Activated CD4-positive, alpha-beta memory T cell treated with anti-CD3 and anti-CD28 coated beads, Interleukin-2, amount 10 ng/mL, durations not matched to agents 7 days and 5 days (primary cell): ENCODE measurements around the gene PRRT3. TPM values are rescaled to one million over a fixed set of nuclear protein-coding genes. Genes with fewer than 3 reads are reported as not detected.
"Not testable (repeated sequence)": the region's sequence is repeated elsewhere in the genome, so short reads cannot be mapped to it uniquely, and the experiment has no call there.

Experiments used
- CTCF ChIA-PET: fragments of 350-600 bp; sonication (Branson Sonifier 250); formaldehyde crosslinking; loops from one replicate; lab custom pipeline; 2021; ENCODE audit warnings: antibody characterized with exemption, inconsistent platforms; lab: Charles Lee
- POLR2A ChIA-PET: fragments of 350-600 bp; sonication (Branson Sonifier 250); formaldehyde crosslinking; loops from one replicate; lab custom pipeline; 2021; ENCODE audit warnings: antibody characterized with exemption; lab: Charles Lee
- DNase-seq: peaks from one replicate; pipeline ENCODE4 v3.0.0-alpha.2; 2020
- H3K27ac Mint-ChIP-seq: one replicate; pipeline ENCODE4 v1.8.0; 2021; ENCODE audit warnings: mild to moderate bottlenecking, mixed read lengths
- H3K27me3 Mint-ChIP-seq: one replicate; pipeline ENCODE4 v1.8.0; 2021; ENCODE audit warnings: mixed read lengths
- H3K36me3 Mint-ChIP-seq: one replicate; pipeline ENCODE4 v1.8.0; 2021; ENCODE audit warnings: low read depth, mixed read lengths
- H3K4me1 Mint-ChIP-seq: one replicate; pipeline ENCODE4 v1.8.0; 2021; ENCODE audit warnings: mixed read lengths
- H3K4me3 Mint-ChIP-seq: one replicate; pipeline ENCODE4 v1.8.0; 2021; ENCODE audit warnings: mild to moderate bottlenecking, mixed read lengths
- H3K9me3 Mint-ChIP-seq: one replicate; pipeline ENCODE4 v1.8.0; 2021; ENCODE audit warnings: mixed read lengths
- total RNA-seq, 2 experiments: library from RNA; stranded (reverse); gene quantifications; one replicate each; pipeline ENCODE4 v1.2.3, GENCODE V29; 2021

PRRT3 gene
- total RNA-seq, 2 experiments from 2014 or later: 5.4 to 6.1 TPM

DNA sequence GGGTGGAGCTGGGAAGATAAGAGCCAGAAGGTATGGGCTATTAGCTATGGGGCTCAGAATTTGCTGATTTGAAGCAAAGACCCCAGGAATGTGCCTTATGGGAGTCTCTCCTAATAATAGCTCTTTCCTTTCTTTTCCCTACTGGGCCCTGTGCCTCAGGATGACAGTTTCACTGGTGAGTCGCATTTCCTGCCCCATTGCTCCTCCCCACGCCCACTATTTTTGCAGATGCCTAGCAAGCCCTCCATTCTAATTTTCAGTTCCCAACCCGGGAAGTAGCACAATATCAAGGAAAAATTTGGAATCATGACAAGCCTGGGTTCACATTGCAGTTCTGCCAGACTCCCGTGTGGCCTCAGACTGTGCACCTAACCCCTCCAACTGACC lies 49.0 kb downstream of the PRRT3 start:
- peak overlapping the region; percentile 70 for H3K27ac Mint-ChIP-seq
- peaks cover 35% of the 10 kb centered on the region for H3K4me1 Mint-ChIP-seq
- no peaks in the 10 kb centered on the region for H3K9me3 Mint-ChIP-seq
- H3K27me3 Mint-ChIP-seq: peaks cover 2% of the 10 kb centered on the region
- no peaks in the 10 kb centered on the region for H3K36me3 Mint-ChIP-seq
- H3K4me3 Mint-ChIP-seq: peak overlapping the region; percentile 60
- ChIA-PET CTCF (interaction anchor here (1.1 to 1.9 kb wide), 2 partner anchors 12 to 30 kb away, joined by 4 to 10 read pairs; partner anchors contain the start of genes CRELD1 and JAGN1), POLR2A (interaction anchor here (1.2 to 7.0 kb wide), 4 partner anchors 10 to 30 kb away, joined by 3 to 54 read pairs (median 15); partner anchors contain the start of genes CRELD1 and JAGN1)
- no peak for DNase-seq

DNA sequence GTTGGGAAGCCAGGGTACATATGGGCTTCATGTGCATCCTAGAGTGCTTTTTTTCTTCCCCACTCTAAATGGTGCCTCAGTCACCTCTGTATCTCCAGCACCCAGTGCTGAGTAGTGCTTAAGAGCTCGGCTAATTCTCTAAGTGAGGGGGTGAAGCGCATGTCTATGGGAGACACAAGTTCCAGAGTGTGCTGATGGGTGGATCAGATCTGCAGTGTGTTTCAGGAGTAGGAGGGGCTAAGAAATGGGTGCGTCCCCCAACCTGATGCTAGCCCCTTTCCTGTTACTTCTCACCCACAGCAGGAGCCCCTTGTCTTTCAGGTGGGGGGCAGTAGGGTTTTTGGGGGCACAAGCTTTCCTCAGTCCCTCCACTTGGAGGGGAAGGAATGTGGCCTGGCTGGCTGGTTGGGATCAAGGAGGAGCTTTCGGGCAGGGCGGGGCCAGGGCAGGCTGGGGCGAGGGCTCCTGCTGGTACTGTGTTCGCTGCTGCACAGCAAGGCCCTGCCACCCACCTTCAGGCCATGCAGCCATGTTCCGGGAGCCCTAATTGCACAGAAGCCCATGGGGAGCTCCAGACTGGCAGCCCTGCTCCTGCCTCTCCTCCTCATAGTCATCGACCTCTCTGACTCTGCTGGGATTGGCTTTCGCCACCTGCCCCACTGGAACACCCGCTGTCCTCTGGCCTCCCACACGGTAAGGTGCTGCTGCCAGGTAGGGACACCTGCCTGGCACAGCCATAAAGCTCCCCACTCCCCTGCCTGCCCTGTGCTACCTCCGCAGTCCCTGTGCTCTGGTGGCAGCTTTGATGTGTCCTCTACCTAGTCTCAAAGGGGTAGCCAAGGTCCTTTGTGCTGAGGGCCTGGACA lies 49.6 kb downstream of the PRRT3 start, which contains the start of gene IL17RE:
IL17RE (plus strand) TSS at position 477 of the 866 bp plus-strand sequence; CDS start at position 562, 85 bp downstream.
- ChIA-PET CTCF (interaction anchor here (0.5 to 1.9 kb wide), 6 partner anchors 10 to 62 kb away, joined by 3 to 10 read pairs (median 5); partner anchors contain the start of genes CRELD1 and JAGN1), POLR2A (interaction anchor here (0.8 to 7.0 kb wide), 7 partner anchors 10 to 89 kb away, joined by 3 to 54 read pairs (median 3); partner anchors contain the start of genes CIDEC, CRELD1 and JAGN1)
- Mint-ChIP-seq H3K27me3 (peaks cover 2% of the 10 kb centered on the region), H3K9me3 (no peaks in the 10 kb centered on the region), H3K4me1 (peaks cover 35% of the 10 kb centered on the region), H3K36me3 (no peaks in the 10 kb centered on the region), H3K4me3 (peak within 1 kb of the TSS; percentile 60), H3K27ac (peak within 1 kb of the TSS; percentile 75)
- DNase-seq: no peak

- peaks cover 35% of the 10 kb centered on the region for H3K4me1 Mint-ChIP-seq
- H3K4me3 Mint-ChIP-seq: no peak overlapping the region
- CTCF ChIA-PET: interaction anchor here (0.5 to 1.9 kb wide), 7 partner anchors 11 to 118 kb away, joined by 3 to 10 read pairs (median 5); partner anchors contain the start of gene JAGN1
- peak; percentile 56 for DNase-seq
- no peaks in the 10 kb centered on the region for H3K9me3 Mint-ChIP-seq
- POLR2A ChIA-PET: interaction anchor here (1.0 to 7.0 kb wide), 6 partner anchors 11 to 44 kb away, joined by 3 to 54 read pairs (median 8); partner anchors contain the start of genes CIDEC, CRELD1 and JAGN1
- H3K27me3 Mint-ChIP-seq: peaks cover 2% of the 10 kb centered on the region
- H3K27ac Mint-ChIP-seq: peak overlapping the region; percentile 75
- no peaks in the 10 kb centered on the region for H3K36me3 Mint-ChIP-seq
Measured at GRCh38 chr3:9901967-9902366, 50.2 kb downstream of the PRRT3 start.

DNA sequence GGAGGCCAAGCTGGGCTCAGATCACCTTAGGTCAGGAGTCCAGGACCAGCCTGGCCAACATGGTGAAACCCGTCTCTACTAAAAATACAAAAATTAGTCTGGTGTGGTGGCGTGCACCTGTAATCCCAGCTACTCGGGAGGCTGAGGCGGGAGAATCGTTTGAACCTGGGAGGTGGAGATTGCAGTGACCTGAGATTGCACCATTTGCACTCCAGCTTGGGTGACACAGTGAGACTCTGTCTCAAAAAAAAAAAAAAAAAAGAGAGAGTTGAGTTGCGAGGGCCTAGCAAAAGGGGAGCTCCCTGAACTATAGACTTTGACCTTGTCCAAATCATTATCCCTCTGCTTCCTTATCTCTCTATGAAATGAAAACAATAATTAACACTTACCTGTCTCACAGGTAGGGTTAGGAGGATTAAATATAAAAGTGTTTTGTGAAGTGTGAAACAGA lies 51.2 kb downstream of the PRRT3 start:
- peaks cover 35% of the 10 kb centered on the region for H3K4me1 Mint-ChIP-seq
- POLR2A ChIA-PET: interaction anchor here (7.0 kb wide), 1 partner anchor 10 kb away, joined by 54 read pairs; the partner anchor contains the start of gene JAGN1
- H3K27ac Mint-ChIP-seq, H3K4me3 Mint-ChIP-seq, H3K36me3 Mint-ChIP-seq, H3K9me3 Mint-ChIP-seq, DNase-seq, H3K27me3 Mint-ChIP-seq: not testable (repeated sequence)
- CTCF ChIA-PET: interaction anchor here (1.2 to 1.5 kb wide), 2 partner anchors 32 to 104 kb away, joined by 4 to 5 read pairs; no protein-coding TSS in a partner anchor

DNA sequence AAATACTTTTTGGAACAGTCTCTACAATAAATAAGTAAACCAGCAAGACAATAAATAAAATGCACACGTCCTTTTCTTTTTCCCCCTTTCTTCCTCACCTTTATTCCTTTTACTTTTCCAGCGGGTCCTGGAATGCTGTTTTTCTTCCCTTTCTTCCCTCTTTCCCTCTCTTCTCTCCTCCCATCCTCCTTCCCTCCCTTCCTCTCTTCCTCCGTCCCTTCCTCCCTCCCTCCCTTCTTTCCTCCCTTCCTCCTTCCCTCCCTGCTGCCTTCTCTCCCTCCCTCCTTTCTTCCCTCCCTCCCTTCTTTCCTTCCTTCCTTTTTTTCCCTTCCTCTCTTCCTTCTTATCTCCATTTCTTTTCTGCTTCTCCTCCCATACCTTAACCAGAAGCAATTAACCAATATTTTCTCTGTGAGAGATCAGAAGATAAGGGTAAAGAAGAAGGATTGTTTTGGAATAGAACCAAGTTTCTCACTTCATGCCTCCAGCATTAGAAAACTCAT lies 52.9 kb downstream of the PRRT3 start:
- ChIA-PET CTCF (no interaction called here), POLR2A (interaction anchor here (7.0 kb wide), 1 partner anchor 9 kb away, joined by 54 read pairs; the partner anchor contains the start of gene JAGN1)
- no peak overlapping the region for H3K27ac Mint-ChIP-seq
- H3K27me3 Mint-ChIP-seq: no peaks in the 10 kb centered on the region
- peaks cover 6% of the 10 kb centered on the region for H3K36me3 Mint-ChIP-seq
- H3K9me3 Mint-ChIP-seq: no peaks in the 10 kb centered on the region
- DNase-seq: no peak
- no peak overlapping the region for H3K4me3 Mint-ChIP-seq
- peaks cover 41% of the 10 kb centered on the region for H3K4me1 Mint-ChIP-seq

DNA sequence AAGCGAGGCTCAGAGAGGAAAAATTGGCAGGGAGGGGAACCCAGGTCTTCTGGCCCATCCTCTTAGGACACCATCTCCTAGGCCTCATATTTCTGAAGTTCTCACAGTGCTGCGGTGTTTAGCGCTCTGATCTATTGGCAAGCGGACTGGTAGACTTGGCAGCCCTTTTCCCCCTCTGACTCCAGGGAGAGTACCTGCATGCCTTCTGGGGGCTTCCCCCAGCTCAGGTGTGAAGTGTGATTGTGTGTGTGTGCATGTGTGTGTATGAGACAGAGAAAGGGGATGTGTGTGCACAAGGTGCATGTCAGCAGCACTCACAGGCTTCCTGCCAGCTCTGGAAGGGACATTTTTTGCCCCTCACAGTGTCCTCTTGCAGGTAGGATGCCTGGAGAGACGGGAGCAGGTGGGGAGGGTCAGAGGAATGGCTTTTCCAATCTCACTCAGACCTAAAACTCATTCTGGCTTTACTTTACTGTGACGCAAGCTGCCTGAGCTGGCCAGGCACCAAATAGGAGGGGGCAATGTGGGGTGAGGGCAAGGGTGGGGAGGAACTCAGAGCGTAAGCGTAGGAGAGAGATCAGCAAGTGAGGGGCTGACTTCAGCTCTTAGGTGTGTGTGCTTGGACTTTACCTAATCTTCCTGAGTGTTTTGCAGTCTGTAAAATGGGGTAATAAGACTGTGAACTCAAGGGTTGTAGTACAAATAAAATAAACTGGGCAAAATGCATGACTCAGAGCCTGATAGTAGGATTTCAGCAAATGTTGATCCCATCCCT lies 53.6 kb downstream of the PRRT3 start:
- peaks cover 13% of the 10 kb centered on the region for H3K36me3 Mint-ChIP-seq
- no peaks in the 10 kb centered on the region for H3K9me3 Mint-ChIP-seq
- no peaks in the 10 kb centered on the region for H3K27me3 Mint-ChIP-seq
- no peak overlapping the region for H3K27ac Mint-ChIP-seq
- no peak for DNase-seq
- POLR2A ChIA-PET: no interaction called here
- peaks cover 43% of the 10 kb centered on the region for H3K4me1 Mint-ChIP-seq
- CTCF ChIA-PET: no interaction called here
- H3K4me3 Mint-ChIP-seq: no peak overlapping the region

- POLR2A ChIA-PET: no interaction called here
- no peak for DNase-seq
- H3K27ac Mint-ChIP-seq: no peak overlapping the region
- no peaks in the 10 kb centered on the region for H3K9me3 Mint-ChIP-seq
- peaks cover 40% of the 10 kb centered on the region for H3K4me1 Mint-ChIP-seq
- H3K27me3 Mint-ChIP-seq: no peaks in the 10 kb centered on the region
- CTCF ChIA-PET: no interaction called here
- H3K4me3 Mint-ChIP-seq: no peak overlapping the region
- H3K36me3 Mint-ChIP-seq: peaks cover 21% of the 10 kb centered on the region
Measured at GRCh38 chr3:9897408-9898372, 54.5 kb downstream of the PRRT3 start.

DNA sequence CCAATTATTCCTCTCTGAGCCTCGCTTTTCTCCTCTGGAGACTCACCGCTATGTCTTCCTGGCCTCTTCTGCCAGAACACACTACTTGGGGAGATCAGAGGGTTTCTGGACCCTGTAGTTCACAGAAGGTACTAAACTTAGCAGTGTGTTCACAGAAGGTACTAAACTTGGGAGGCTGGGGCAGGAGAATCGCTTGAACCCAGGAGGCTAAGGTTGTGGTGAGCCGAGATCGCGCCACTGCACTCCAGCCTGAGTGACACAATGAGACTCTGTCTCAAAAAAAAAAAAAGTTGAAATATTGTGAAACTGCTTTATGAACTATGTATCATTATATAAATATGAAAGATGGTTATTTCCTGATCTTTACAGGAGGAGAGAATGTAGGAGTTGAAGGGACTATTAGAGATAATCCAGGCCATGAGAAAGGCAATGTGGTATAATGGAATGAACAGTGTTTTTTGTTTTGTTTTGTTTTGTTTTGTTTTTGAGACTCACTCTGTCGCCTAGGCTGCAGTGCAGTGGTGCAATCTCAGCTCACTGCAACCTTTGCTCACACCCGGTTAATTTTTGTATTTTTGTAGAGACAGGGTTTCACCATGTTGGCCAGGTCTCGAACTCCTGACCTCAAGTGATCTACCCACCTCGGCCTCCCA lies 55.3 kb downstream of the PRRT3 start:
- H3K27me3 Mint-ChIP-seq, H3K27ac Mint-ChIP-seq, H3K9me3 Mint-ChIP-seq, DNase-seq, POLR2A ChIA-PET, H3K4me3 Mint-ChIP-seq, CTCF ChIA-PET: not testable (repeated sequence)
- H3K36me3 Mint-ChIP-seq: peaks cover 26% of the 10 kb centered on the region
- peaks cover 37% of the 10 kb centered on the region for H3K4me1 Mint-ChIP-seq

GRCh38 chr3:9895715-9896114 lies 56.5 kb downstream of the PRRT3 start:
- H3K4me1 Mint-ChIP-seq: peaks cover 34% of the 10 kb centered on the region
- DNase-seq, H3K27ac Mint-ChIP-seq, H3K9me3 Mint-ChIP-seq, H3K4me3 Mint-ChIP-seq, CTCF ChIA-PET, H3K27me3 Mint-ChIP-seq: not testable (repeated sequence)
- peaks cover 30% of the 10 kb centered on the region for H3K36me3 Mint-ChIP-seq
- POLR2A ChIA-PET: interaction anchor here (1.0 kb wide), 1 partner anchor 36 kb away, joined by 3 read pairs; no protein-coding TSS in a partner anchor
